ENCODE results near the gene CBLC. TPM values are rescaled to one million over a fixed set of nuclear protein-coding genes. Genes with fewer than 3 reads are reported as not detected.
"Not testable (repeated sequence)": the region's sequence is repeated elsewhere in the genome, so short reads cannot be mapped to it uniquely, and the experiment has no call there.

The CBLC gene
- total RNA-seq, 2 donors from 2014 or later = 0.42 TPM; not detected in 1

- no peak overlapping the region for H3K27ac ChIP-seq
- DNase-seq (ENCODE audit: low spot score) (no peak), ATAC-seq (ENCODE audit: insufficient number of reproducible peaks, low FRiP score, low read depth) (no peak)
- H3K36me3 ChIP-seq = no peaks in the 10 kb centered on the region
- H3K4me1 ChIP-seq (ENCODE audit: control insufficient read depth in 1 of 2, low read depth in 2 of 2) = no peaks in the 10 kb centered on the region
- TF ChIP-seq CTCF (IDR thresholded peaks at IDR 0.05) = no peak
- H3K4me3 ChIP-seq = no peak overlapping the region
- H3K9me3 ChIP-seq = no peaks in the 10 kb centered on the region
- H3K27me3 ChIP-seq (replicated peaks; ENCODE audit: insufficient read depth) = no peaks in the 10 kb centered on the region
Measured at GRCh38 chr19:44776402-44777096, 1.1 kb upstream of the CBLC start.

DNA sequence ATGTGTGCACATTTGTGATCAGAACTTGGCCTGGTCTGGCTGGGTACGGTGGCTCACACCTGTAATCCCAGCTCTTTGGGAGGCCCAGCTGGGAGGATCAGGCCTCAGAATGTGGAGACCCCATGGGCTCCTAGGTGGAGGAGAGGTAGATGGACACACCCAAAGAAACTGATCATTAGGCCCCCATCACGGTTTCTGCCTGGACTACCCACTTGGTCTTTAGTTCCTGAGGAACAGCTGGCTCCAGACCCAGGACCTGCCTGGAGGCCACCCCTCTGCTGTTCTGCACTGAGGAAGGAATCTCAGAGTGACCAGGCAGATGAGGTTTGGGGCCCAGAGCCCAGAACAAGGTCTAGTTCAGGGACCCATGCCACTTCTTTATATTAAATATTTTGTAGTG, 1.5 kb downstream of the CBLC start:
- H3K9me3 ChIP-seq = no peaks in the 10 kb centered on the region
- no peak overlapping the region for H3K4me3 ChIP-seq
- H3K27me3 ChIP-seq (replicated peaks; ENCODE audit: insufficient read depth) = no peaks in the 10 kb centered on the region
- DNase-seq (ENCODE audit: low spot score) (no peak), ATAC-seq (ENCODE audit: insufficient number of reproducible peaks, low FRiP score, low read depth) (no peak)
- H3K36me3 ChIP-seq = no peaks in the 10 kb centered on the region
- peaks cover 0 to 1% of the 10 kb centered on the region in 2 donors for H3K4me1 ChIP-seq (ENCODE audit: control insufficient read depth in 1 of 2, low read depth in 2 of 2)
- no peak overlapping the region for H3K27ac ChIP-seq
- no peak for TF ChIP-seq CTCF (IDR thresholded peaks at IDR 0.05)

DNA sequence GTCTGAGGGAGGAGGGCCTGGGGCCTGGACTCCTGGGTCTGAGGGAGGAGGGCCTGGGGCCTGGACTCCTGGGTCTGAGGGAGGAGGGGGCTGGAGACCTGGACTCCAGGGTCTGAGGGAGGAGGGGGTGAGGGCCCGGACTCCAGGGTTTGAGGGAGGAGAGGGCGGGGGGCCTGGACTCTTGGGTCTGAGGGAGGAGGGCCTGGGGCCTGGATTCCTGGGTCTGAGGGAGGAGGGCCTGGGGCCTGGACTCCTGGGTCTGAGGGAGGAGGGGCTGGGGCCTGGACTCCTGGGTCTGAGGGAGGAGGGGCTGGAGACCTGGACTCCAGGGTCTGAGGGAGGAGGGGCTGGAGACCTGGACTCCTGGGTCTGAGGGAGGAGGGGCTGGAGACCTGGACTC, 4.0 kb downstream of the CBLC start:
- not testable (repeated sequence) for H3K4me3 ChIP-seq; H3K4me1 ChIP-seq (ENCODE audit: control insufficient read depth in 1 of 2, low read depth in 2 of 2); H3K36me3 ChIP-seq; H3K9me3 ChIP-seq; H3K27me3 ChIP-seq (replicated peaks; ENCODE audit: insufficient read depth); ATAC-seq (ENCODE audit: insufficient number of reproducible peaks, low FRiP score, low read depth); H3K27ac ChIP-seq; DNase-seq (ENCODE audit: low spot score)

DNA sequence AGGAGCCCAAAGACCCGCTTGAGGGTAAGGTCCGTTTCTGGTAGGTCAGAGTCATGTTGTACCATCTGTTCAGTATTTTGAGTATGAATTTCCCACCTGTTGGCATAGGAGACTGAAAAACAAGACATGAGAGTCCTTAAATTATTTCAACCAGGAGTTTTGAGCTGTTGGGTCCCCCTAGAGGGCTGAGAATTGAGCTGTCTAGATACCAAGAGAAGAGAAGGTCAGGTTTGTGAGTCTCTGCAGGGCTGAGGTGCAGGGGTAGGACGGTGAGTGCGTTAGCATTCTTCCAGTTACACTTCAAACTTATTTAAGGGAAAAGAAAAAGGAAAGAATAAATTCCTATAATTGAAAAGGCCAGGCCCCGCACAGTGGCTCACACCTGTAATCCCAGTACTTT, 5.0 kb downstream of the CBLC start:
- no peak overlapping the region for H3K27ac ChIP-seq
- DNase-seq (ENCODE audit: low spot score) (no peak), ATAC-seq (ENCODE audit: insufficient number of reproducible peaks, low FRiP score, low read depth) (no peak)
- no peak for TF ChIP-seq CTCF (IDR thresholded peaks at IDR 0.05)
- no peaks in the 10 kb centered on the region for H3K27me3 ChIP-seq (replicated peaks; ENCODE audit: insufficient read depth)
- no peaks in the 10 kb centered on the region for H3K36me3 ChIP-seq
- no peaks in the 10 kb centered on the region for H3K9me3 ChIP-seq
- peaks cover 0 to 7% of the 10 kb centered on the region in 2 donors for H3K4me1 ChIP-seq (ENCODE audit: control insufficient read depth in 1 of 2, low read depth in 2 of 2)
- no peak overlapping the region for H3K4me3 ChIP-seq

GRCh38 chr19:44783545-44783944, 5.9 kb downstream of the CBLC start:
- Histone ChIP-seq H3K27ac (no peak overlapping the region), H3K4me3 (no peak overlapping the region), H3K27me3 (replicated peaks; ENCODE audit: insufficient read depth) (no peaks in the 10 kb centered on the region), H3K36me3 (no peaks in the 10 kb centered on the region), H3K9me3 (no peaks in the 10 kb centered on the region), H3K4me1 (ENCODE audit: control insufficient read depth in 1 of 2, low read depth in 2 of 2) (peaks cover 0 to 7% of the 10 kb centered on the region in 2 donors)
- no peak for TF ChIP-seq CTCF (IDR thresholded peaks at IDR 0.05)
- ATAC-seq (ENCODE audit: insufficient number of reproducible peaks, low FRiP score, low read depth) (no peak), DNase-seq (ENCODE audit: low spot score) (no peak)

DNA sequence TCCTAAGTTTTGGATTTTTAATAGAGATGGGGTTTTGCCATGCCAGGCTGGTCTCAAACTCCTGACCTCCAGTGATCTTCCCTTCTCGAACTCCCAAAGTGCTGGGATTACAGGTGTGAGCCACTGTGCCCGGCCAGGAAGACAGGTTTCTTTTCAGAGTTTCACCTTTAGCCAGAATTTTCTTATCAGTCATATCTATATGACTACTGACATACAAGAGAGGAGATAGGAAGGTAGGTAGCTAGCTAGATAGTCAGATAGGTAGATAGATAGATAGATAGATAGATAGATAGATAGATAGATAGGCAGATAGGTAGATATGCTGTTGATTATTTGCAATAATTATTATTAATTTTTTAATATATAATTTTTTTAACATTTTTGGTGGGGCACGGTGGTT, 7.6 kb downstream of the CBLC start:
- peaks cover 0 to 7% of the 10 kb centered on the region in 2 donors for H3K4me1 ChIP-seq (ENCODE audit: control insufficient read depth in 1 of 2, low read depth in 2 of 2)
- ATAC-seq (ENCODE audit: insufficient number of reproducible peaks, low FRiP score, low read depth) = no peak
- no peak for DNase-seq (ENCODE audit: low spot score)
- H3K27ac ChIP-seq = no peak overlapping the region
- no peaks in the 10 kb centered on the region for H3K9me3 ChIP-seq
- no peak overlapping the region for H3K4me3 ChIP-seq
- H3K27me3 ChIP-seq (replicated peaks; ENCODE audit: insufficient read depth) = no peaks in the 10 kb centered on the region
- no peaks in the 10 kb centered on the region for H3K36me3 ChIP-seq
- no peak for TF ChIP-seq CTCF (IDR thresholded peaks at IDR 0.05)
